CD4-positive, CD25-positive, alpha-beta regulatory T cell (primary cell): Measurements from ENCODE around the gene DNAJC25. TPM values are rescaled to one million over a fixed set of nuclear protein-coding genes. Genes with fewer than 3 reads are reported as not detected.
A peak's percentile ranks its signal among the peaks of the same experiment; 100 is the strongest.

Source experiments
- ATAC-seq, 2 donors: fragments of 150-1000 bp; cut with Tn5 transposase; one replicate each; pipeline ENCODE4 v1.10.0; 2021; ENCODE audit warnings: low read depth in 2 of 2, moderate number of reproducible peaks in 2 of 2, moderate library complexity in 1 of 2
- DNase-seq, 3 donors: peaks; one replicate each; pipeline versions ENCODE4 v3.0.0 to v3.0.0-alpha.2; 2012 to 2022; ENCODE audit warnings: mixed read lengths in 1 of 3
- H3K27ac ChIP-seq: one replicate; pipeline ENCODE4 v1.7.0; 2013; ENCODE audit warnings: mild to moderate bottlenecking, low read length; ENCODE audit not compliant: insufficient read depth, poor library complexity, severe bottlenecking
- H3K27me3 ChIP-seq: one replicate; pipeline ENCODE4 v1.7.0; 2013; ENCODE audit warnings: low read length; ENCODE audit not compliant: control insufficient read depth, insufficient read depth
- H3K36me3 ChIP-seq: one replicate; pipeline ENCODE4 v1.7.0; 2013; ENCODE audit warnings: mild to moderate bottlenecking, low read length, moderate library complexity; ENCODE audit not compliant: control insufficient read depth, insufficient read depth
- H3K4me1 ChIP-seq: 2 replicates; pipeline ENCODE4 v1.7.0; 2013; ENCODE audit warnings: mild to moderate bottlenecking, low read length; ENCODE audit not compliant: insufficient read depth, control insufficient read depth, poor library complexity, severe bottlenecking
- H3K4me3 ChIP-seq: one replicate; pipeline ENCODE4 v1.7.0; 2013; ENCODE audit warnings: low read depth, mild to moderate bottlenecking, low read length, moderate library complexity
- H3K9me3 ChIP-seq, 2 experiments: 1 replicate in 1 of 2; 2 replicates in 1 of 2; pipeline ENCODE4 v1.7.0; 2013; ENCODE audit warnings: low read length in 2 of 2, mild to moderate bottlenecking in 1 of 2, moderate library complexity in 1 of 2; ENCODE audit not compliant: control insufficient read depth in 2 of 2
- H3K27ac Mint-ChIP-seq, 3 donors: one replicate each; pipeline ENCODE4 v1.8.0; 2020 to 2022; ENCODE audit warnings: mild to moderate bottlenecking in 3 of 3, mixed read lengths in 3 of 3, moderate library complexity in 2 of 3
- H3K27me3 Mint-ChIP-seq: one replicate; pipeline ENCODE4 v1.8.0; 2022; ENCODE audit warnings: mild to moderate bottlenecking, mixed read lengths
- H3K36me3 Mint-ChIP-seq: one replicate; pipeline ENCODE4 v1.8.0; 2020; ENCODE audit warnings: mixed read lengths
- H3K4me1 Mint-ChIP-seq, 4 donors: one replicate each; pipeline ENCODE4 v1.8.0; 2020 to 2022; ENCODE audit warnings: mixed read lengths in 4 of 4, mild to moderate bottlenecking in 1 of 4
- H3K4me3 Mint-ChIP-seq, 4 donors: one replicate each; pipeline ENCODE4 v1.8.0; 2020 to 2022; ENCODE audit warnings: mild to moderate bottlenecking in 4 of 4, mixed read lengths in 4 of 4, moderate library complexity in 3 of 4
- H3K9me3 Mint-ChIP-seq, 7 donors: one replicate each; pipeline ENCODE4 v1.8.0; 2020 to 2022; ENCODE audit warnings: mixed read lengths in 7 of 7, mild to moderate bottlenecking in 3 of 7, moderate library complexity in 2 of 7
- polyA plus RNA-seq, 4 donors: library from polyadenylated mRNA; unstranded; fragments of 300-500 nt; fragmentation: Illumina TruSeq; gene quantifications; one replicate each; pipeline ENCODE4 v1.2.3, GENCODE V29; 2021
- total RNA-seq: library from RNA; stranded (reverse); gene quantifications from one replicate; pipeline ENCODE4 v1.2.3, GENCODE V29; 2022

DNAJC25 gene
- total and polyA plus RNA-seq, 5 donors from 2014 or later: 1.3 to 3.0 (median 2.8) TPM

DNA sequence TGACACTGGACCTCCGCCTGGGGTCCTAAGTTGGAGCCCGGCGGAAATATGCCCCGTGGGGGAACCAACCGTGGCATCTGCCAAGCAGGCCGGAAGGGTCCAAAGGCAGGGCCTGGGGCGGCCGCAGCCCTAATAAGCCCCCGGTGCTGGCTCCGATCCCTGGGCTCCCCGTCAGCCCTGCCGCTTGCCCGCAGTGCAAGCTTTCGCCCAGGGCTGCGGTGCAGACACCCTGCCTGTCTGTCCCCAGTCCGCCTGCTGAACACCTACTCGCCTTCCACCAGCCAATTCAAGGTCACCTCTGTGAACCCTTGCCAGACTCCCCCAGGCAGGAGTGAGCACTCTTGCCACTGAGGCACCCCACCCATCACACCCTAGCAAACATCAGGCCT is 31.2 kb upstream of the DNAJC25 start:
- H3K9me3 ChIP-seq: no peaks in the 10 kb centered on the region
- Mint-ChIP-seq H3K27me3 (peaks cover 60% of the 10 kb centered on the region), H3K27ac (no peak overlapping the region), H3K9me3 (no peaks in the 10 kb centered on the region), H3K4me3 (peak overlapping the region; percentile 59 to 92 (median 82)), H3K36me3 (no peaks in the 10 kb centered on the region), H3K4me1 (peaks cover 3 to 31% (median 16%) of the 10 kb centered on the region in 4 donors)
- no peak overlapping the region for H3K27ac ChIP-seq
- peaks cover 11% of the 10 kb centered on the region for H3K27me3 ChIP-seq
- no peaks in the 10 kb centered on the region for H3K36me3 ChIP-seq
- no peak for ATAC-seq
- H3K4me3 ChIP-seq: no peak overlapping the region
- H3K4me1 ChIP-seq: peaks cover 18% of the 10 kb centered on the region
- DNase-seq: no peak

DNA sequence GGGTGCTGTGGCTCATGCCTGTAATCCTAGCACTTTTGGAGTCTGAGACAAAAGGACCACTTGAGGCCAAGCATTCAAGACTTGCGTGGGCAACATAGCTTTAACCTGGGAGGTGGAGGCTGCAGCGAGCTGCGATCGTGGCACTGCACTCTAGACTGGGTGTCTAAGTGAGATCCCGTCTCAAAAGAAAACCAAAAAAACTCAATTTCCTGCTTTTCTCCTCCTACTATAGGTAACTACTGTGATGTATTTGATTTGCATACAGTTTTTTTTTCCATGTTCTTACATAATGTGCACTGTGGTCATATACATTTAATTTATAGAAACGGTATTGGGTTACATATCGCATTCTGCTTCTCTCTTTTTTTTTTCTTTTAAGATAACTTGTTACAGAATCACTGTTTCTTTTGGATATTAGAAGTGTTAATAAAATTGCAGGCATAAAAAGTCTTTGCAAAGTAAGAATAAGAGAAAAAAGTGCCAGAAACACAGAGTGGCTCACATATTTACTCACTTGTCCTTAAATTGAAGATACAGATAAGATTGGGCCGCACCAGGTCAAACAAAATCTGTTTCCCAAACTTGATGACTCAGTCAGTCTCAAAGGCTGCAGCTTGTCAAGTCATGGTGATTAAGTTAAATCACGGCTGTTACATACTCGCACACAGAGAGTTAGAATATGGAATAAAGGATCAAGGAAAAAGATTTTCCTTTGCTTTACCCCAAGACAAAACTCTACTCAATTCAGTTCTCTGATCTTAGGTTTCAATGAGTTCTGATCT is 29.7 kb upstream of the DNAJC25 start:
- H3K36me3 Mint-ChIP-seq: no peaks in the 10 kb centered on the region
- no peak overlapping the region for H3K27ac Mint-ChIP-seq
- Histone ChIP-seq H3K36me3 (no peaks in the 10 kb centered on the region), H3K27me3 (peaks cover 8% of the 10 kb centered on the region), H3K4me3 (no peak overlapping the region), H3K9me3 (no peaks in the 10 kb centered on the region), H3K4me1 (peaks cover 18% of the 10 kb centered on the region), H3K27ac (no peak overlapping the region)
- H3K27me3 Mint-ChIP-seq: peaks cover 67% of the 10 kb centered on the region
- peak overlapping the region in 2 of 4 donors; percentile 80 to 85 for H3K4me3 Mint-ChIP-seq
- no peak for DNase-seq
- H3K9me3 Mint-ChIP-seq: no peaks in the 10 kb centered on the region
- ATAC-seq: no peak
- peaks cover 3 to 31% (median 16%) of the 10 kb centered on the region in 4 donors for H3K4me1 Mint-ChIP-seq

DNA sequence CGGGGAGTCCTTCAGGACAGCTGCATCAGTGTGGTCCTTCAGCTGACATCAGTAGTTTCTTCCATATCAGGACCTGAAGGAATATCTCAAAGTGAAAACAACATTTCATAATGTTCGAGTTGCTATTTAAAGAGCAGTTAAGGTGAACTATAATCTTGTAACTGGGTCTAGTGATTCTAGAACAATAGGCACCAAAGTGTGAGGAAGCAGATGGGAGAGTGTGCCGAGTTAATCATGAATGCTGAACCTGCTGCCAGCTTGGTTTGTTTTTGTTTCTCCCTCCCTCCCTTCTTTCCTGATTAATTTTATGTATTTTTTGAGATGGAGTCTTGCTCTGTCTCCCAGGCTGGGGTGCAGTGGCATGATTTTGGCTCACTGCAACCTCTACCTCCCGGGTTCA is 28.1 kb upstream of the DNAJC25 start:
- Histone ChIP-seq H3K9me3 (no peaks in the 10 kb centered on the region), H3K27me3 (peaks cover 8% of the 10 kb centered on the region), H3K36me3 (no peaks in the 10 kb centered on the region), H3K4me1 (peaks cover 15% of the 10 kb centered on the region), H3K4me3 (no peak overlapping the region), H3K27ac (no peak overlapping the region)
- Mint-ChIP-seq H3K27me3 (peaks cover 57% of the 10 kb centered on the region), H3K4me3 (no peak overlapping the region), H3K36me3 (no peaks in the 10 kb centered on the region), H3K9me3 (no peaks in the 10 kb centered on the region), H3K27ac (no peak overlapping the region), H3K4me1 (peaks cover under 1 to 24% (median 10%) of the 10 kb centered on the region in 4 donors)
- ATAC-seq (no peak), DNase-seq (no peak)

DNA sequence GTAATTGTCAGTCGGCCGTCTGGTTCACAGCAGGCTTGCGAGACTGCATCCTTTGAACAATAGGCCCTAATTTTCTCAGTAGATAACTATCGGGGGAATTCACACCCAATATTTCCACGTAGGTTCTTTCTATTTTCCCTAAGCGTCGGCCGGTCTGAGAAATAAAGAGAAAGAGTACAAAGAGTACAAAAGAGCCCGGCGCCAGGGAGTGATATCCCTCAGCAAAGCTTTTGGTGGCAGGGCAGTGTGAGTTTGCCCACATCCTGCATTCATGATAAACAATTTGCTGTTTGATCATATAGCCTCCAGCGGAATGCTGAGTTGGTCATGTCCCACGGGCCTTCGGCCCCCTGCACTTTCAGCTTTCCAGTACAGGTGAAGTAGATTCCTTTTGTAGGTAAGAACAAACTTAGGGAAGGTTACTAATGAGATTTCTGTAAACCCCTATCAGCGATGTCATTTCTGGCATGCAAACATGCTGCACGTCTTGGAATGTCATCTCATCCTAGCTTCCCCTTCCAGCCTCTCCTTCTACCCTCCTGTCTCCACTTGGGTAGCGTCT is 27.0 kb upstream of the DNAJC25 start:
- Histone ChIP-seq H3K36me3 (no peaks in the 10 kb centered on the region), H3K4me3 (no peak overlapping the region), H3K4me1 (peaks cover 4% of the 10 kb centered on the region), H3K27ac (no peak overlapping the region), H3K27me3 (peaks cover 8% of the 10 kb centered on the region), H3K9me3 (no peaks in the 10 kb centered on the region)
- H3K9me3 Mint-ChIP-seq: no peaks in the 10 kb centered on the region
- ATAC-seq (no peak), DNase-seq (no peak)
- peaks cover 0 to 15% (median 4%) of the 10 kb centered on the region in 4 donors for H3K4me1 Mint-ChIP-seq
- H3K27ac Mint-ChIP-seq: no peak overlapping the region
- H3K4me3 Mint-ChIP-seq: no peak overlapping the region
- H3K36me3 Mint-ChIP-seq: no peaks in the 10 kb centered on the region
- peaks cover 46% of the 10 kb centered on the region for H3K27me3 Mint-ChIP-seq

DNA sequence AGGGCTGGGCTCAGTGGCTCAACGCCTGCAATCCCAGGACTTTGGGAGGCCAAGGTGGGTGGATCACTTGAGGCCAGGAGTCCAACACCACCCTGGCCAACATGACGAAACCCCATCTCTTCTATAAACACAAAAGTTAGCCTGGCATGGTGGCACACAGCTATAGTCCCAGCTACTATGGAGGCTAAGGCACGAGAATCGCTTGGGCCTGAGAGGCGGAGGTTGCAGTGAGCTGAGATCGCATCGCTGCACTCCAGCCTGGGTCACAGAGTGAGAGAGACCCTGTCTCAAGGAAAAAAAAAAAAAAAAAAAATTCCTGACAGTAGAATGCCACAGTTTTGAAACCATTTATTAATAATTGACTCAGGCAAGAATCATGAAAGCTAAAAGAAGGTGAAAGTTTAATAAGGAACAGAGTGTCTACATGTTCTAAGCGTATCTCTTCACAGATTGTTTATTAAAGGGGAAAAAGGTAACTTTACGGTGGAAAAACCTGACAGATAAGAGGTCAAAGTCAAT is 26.0 kb upstream of the DNAJC25 start:
- H3K9me3 Mint-ChIP-seq: no peaks in the 10 kb centered on the region
- H3K27me3 ChIP-seq: peaks cover 7% of the 10 kb centered on the region
- peaks cover 0 to 6% (median 0%) of the 10 kb centered on the region in 4 donors for H3K4me1 Mint-ChIP-seq
- H3K4me3 ChIP-seq: no peak overlapping the region
- peaks cover 37% of the 10 kb centered on the region for H3K27me3 Mint-ChIP-seq
- DNase-seq: no peak
- ATAC-seq: no peak
- no peaks in the 10 kb centered on the region for H3K36me3 ChIP-seq
- no peaks in the 10 kb centered on the region for H3K36me3 Mint-ChIP-seq
- H3K27ac Mint-ChIP-seq: no peak overlapping the region
- H3K4me1 ChIP-seq: no peaks in the 10 kb centered on the region
- no peak overlapping the region for H3K4me3 Mint-ChIP-seq
- H3K27ac ChIP-seq: no peak overlapping the region
- no peaks in the 10 kb centered on the region for H3K9me3 ChIP-seq

DNA sequence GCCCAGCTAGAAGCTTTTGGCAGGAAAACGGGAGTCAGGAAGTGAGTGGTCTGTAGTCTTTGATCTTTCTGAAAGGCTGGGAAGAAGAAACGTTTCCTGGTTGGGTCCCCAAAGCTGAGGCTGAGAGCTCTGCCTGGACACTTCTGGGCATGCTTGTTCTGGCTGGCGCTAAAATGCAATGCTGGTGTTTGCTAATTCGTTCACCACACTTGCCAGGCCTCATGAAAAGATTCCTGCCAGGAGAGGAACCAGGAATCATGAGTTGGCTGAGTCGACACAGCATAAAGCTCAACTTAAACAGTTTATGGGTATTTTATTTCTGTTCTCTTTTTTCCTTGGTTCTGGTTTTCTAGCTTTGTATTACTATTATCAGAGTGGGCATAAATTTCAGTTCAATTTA is 21.0 kb upstream of the DNAJC25 start:
- no peak overlapping the region for H3K4me3 ChIP-seq
- no peaks in the 10 kb centered on the region for H3K4me1 Mint-ChIP-seq
- H3K9me3 ChIP-seq: no peaks in the 10 kb centered on the region
- no peak overlapping the region for H3K4me3 Mint-ChIP-seq
- no peaks in the 10 kb centered on the region for H3K36me3 Mint-ChIP-seq
- no peak overlapping the region for H3K27ac Mint-ChIP-seq
- H3K9me3 Mint-ChIP-seq: peaks cover 0 to 2% (median 0%) of the 10 kb centered on the region in 7 donors
- H3K27me3 Mint-ChIP-seq: peaks cover 26% of the 10 kb centered on the region
- no peak overlapping the region for H3K27ac ChIP-seq
- no peak for ATAC-seq
- DNase-seq: no peak
- no peaks in the 10 kb centered on the region for H3K4me1 ChIP-seq
- H3K27me3 ChIP-seq: no peaks in the 10 kb centered on the region
- no peaks in the 10 kb centered on the region for H3K36me3 ChIP-seq

DNA sequence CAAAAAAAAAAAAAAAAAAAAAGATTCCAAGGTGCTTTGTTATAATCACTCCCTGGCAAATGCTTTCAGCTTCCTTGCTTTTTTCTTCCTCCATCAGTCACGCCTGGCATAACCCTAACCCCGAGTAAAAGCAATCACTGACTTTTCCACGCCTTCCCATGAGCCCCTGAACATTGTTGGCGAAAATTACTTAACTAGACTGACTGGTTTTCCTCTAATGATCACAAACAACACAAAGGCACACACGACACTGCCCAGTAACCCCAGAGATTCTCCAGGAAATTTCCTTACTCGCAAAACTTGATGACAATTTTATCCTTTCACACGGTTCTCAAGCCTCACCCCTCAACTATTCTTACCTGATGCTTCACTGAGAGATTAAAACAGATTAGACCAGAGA is 20.3 kb upstream of the DNAJC25 start:
- H3K27ac Mint-ChIP-seq: no peak overlapping the region
- DNase-seq: no peak
- Histone ChIP-seq H3K36me3 (no peaks in the 10 kb centered on the region), H3K4me1 (no peaks in the 10 kb centered on the region), H3K4me3 (no peak overlapping the region), H3K27me3 (no peaks in the 10 kb centered on the region), H3K27ac (no peak overlapping the region), H3K9me3 (no peaks in the 10 kb centered on the region)
- no peak for ATAC-seq
- no peaks in the 10 kb centered on the region for H3K36me3 Mint-ChIP-seq
- H3K9me3 Mint-ChIP-seq: peaks cover 0 to 2% (median 0%) of the 10 kb centered on the region in 7 donors
- no peak overlapping the region for H3K4me3 Mint-ChIP-seq
- H3K27me3 Mint-ChIP-seq: peaks cover 21% of the 10 kb centered on the region
- H3K4me1 Mint-ChIP-seq: no peaks in the 10 kb centered on the region
